Dendritic cell treated with granulocyte-macrophage colony-stimulating factor and Interleukin-4, amounts not matched to agents 40 ng/mL and 50 ng/mL, for 4 days (primary cell): ENCODE data around the gene SLC43A2.
"Not testable (repeated sequence)": the region's sequence is repeated elsewhere in the genome, so short reads cannot be mapped to it uniquely, and the experiment has no call there.

Source experiments
- H3K27ac Mint-ChIP-seq: one replicate; pipeline ENCODE4 v1.8.0; 2022; ENCODE audit warnings: mild to moderate bottlenecking, mixed read lengths
- H3K27me3 Mint-ChIP-seq: one replicate; pipeline ENCODE4 v1.8.0; 2022; ENCODE audit warnings: mild to moderate bottlenecking, mixed read lengths
- H3K36me3 Mint-ChIP-seq: one replicate; pipeline ENCODE4 v1.8.0; 2022; ENCODE audit warnings: low read depth, mixed read lengths
- H3K4me1 Mint-ChIP-seq: one replicate; pipeline ENCODE4 v1.8.0; 2022; ENCODE audit warnings: low read depth, mixed read lengths
- H3K4me3 Mint-ChIP-seq: one replicate; pipeline ENCODE4 v1.8.0; 2022; ENCODE audit warnings: mild to moderate bottlenecking, moderate library complexity, mixed read lengths
- H3K9me3 Mint-ChIP-seq: one replicate; pipeline ENCODE4 v1.8.0; 2022; ENCODE audit warnings: mixed read lengths
- intact Hi-C: fragments of 100-400 bp; cut with micrococcal nuclease; formaldehyde crosslinking; loops from one replicate; pipeline ENCODE4 v1.15.0; 2022

Gene SLC43A2

DNA sequence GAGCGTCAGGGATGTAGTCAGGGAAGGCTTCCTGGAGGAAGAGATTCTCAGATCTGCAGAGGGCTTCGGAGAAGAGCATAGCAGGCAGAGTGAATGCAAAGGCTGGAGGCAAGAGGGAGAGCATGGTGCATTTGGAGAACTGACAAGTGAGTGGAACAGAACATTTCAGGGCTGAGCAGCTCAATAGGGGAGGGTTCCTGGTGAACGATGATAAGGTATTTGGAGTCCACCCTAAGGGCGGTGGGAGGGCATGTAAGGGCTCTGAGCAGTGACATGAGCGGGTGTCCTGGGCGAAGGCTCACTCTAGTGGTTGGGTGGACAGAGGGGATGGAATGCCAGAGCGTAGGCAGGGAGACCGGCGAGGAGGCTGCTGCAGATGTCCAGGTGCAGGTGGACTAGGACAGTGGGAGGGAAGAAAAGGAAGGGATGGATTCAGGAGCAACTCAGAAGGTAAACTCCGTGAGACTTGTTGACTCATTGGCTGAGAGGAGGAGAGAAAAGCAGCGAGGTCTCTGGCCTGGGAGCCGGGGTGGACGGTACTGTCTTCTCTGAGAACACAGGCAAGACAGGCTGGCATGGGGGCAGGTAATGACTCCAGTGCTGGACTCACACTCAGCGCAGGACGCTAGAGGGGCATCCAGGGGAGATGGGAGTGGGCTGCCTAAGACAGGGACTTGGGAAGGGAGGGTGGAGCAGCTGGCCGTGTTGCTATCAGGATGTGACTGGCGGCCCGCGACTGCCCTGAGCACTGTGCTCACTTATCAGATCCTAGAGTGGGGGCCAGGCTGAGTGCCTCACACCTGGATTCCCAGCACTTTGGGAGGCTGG, 64.6 kb downstream of the SLC43A2 start:
- H3K27ac Mint-ChIP-seq: peak overlapping the region; percentile 58
- peaks cover 29% of the 10 kb centered on the region for H3K36me3 Mint-ChIP-seq
- intact Hi-C loops: no loop called here
- peaks cover 6% of the 10 kb centered on the region for H3K27me3 Mint-ChIP-seq
- H3K9me3 Mint-ChIP-seq: no peaks in the 10 kb centered on the region
- peaks cover 74% of the 10 kb centered on the region for H3K4me1 Mint-ChIP-seq
- H3K4me3 Mint-ChIP-seq: no peak overlapping the region

DNA sequence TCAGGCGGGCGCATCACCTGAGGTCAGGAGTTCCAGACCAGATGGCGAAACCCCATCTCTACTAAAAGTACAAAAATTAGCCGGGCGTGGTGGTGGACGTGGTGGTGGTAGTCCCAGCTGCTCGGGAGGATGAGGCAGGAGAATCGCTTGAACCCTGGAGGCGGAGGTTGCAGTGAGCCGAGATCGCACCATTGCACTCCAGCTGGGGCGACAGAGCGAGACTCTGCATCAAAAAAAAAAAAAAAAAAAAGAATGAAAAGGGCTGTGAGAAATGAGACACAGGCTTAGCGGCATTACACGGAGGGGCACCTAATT, 65.2 kb downstream of the SLC43A2 start:
- H3K27ac Mint-ChIP-seq: peak overlapping the region; percentile 58
- H3K4me3 Mint-ChIP-seq: peak overlapping the region; percentile 91
- intact Hi-C loops, H3K9me3 Mint-ChIP-seq, H3K27me3 Mint-ChIP-seq: not testable (repeated sequence)
- peaks cover 35% of the 10 kb centered on the region for H3K36me3 Mint-ChIP-seq
- peaks cover 74% of the 10 kb centered on the region for H3K4me1 Mint-ChIP-seq

DNA sequence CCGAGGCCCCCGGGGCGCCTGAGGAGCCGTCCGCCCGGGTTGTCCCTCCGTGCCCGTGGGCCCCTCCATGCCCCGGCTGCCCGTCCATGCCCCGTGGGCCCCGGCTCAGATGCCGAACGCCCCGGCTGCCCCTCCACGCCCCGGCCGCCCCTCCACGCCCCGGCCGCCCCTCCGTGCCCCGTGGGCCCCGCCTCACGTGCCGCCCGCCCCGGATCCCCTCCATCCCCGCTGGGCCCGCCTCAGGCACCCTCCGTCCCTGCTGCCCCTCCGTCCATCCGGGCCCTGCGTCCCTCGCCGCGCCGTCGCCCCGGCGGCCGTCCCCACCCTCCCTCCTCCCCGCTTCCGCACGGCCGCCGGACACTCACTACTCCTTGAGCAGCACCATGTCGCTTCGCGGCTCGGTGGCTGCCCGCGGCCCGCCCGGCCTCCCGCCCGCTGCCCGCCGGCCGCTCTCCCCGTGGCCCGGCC, 66.4 kb downstream of the SLC43A2 start:
- Mint-ChIP-seq H3K4me1 (peaks cover 73% of the 10 kb centered on the region), H3K27ac (peak overlapping the region; percentile 76), H3K36me3 (peaks cover 47% of the 10 kb centered on the region), H3K9me3 (no peaks in the 10 kb centered on the region), H3K27me3 (peaks cover 6% of the 10 kb centered on the region), H3K4me3 (peak overlapping the region; percentile 91)
- intact Hi-C loops: no loop called here

DNA sequence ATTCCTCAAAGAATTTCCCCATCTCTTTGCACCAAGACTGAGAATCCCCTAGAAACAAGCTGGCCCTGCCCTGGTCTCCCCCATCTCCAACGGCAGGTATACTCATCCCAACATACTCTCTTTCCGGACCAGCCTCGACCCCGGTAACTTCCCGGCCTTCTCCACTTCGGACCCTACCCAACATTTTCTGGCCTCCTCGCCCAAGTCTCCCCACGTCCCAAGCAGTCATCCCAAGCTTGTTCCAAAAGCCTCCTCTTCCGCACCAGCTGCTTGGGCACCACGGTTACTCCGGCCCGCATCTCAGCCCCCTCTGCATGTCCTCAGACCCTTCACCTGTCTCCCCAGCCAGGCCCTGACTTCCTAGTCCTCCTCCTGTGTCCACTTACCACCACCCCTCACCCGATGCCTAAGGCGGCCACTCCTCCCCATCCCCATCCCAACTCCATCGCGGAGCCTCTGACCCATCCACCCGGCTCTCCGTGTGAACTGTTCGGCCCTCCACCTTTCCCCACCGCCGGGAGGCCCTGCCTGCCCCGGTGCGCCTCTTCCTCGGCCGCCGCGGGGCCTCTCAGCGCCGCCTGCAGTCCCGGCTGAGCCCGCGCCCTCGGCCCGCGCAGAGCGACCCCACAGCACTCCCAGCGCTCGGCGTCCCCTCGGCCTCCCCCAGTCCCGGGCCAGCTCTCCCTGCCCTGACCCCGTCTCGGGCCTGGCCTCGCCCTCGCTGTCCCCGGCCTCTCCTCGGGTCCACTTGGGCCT, 67.0 kb downstream of the SLC43A2 start:
- H3K27me3 Mint-ChIP-seq: peaks cover 6% of the 10 kb centered on the region
- no peaks in the 10 kb centered on the region for H3K9me3 Mint-ChIP-seq
- H3K27ac Mint-ChIP-seq: peak overlapping the region; percentile 76
- H3K36me3 Mint-ChIP-seq: peaks cover 53% of the 10 kb centered on the region
- peaks cover 73% of the 10 kb centered on the region for H3K4me1 Mint-ChIP-seq
- H3K4me3 Mint-ChIP-seq: peak overlapping the region; percentile 91
- intact Hi-C loops: no loop called here

DNA sequence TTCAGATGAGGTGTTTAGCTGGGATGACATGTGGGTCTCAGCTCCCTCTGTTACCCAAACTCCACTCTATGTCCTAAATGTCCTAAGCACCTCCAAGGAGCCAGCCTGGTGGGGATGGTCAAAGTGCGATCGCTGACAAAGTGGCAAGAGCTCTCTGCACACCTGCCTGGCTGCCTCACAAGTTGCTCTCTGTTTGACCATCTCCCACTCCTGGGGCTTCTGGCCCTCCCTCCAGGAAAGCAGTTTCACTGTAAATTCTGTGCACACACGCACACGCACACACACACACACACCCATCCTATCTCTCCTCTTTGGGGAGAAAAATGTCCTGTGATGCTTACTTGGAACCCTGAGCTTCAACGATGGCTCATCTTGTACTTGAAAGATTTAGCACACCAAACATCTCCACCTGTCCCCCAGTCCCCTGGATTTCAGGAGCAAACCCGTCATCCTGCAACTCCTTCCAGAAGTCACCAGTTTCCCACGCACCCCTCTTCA, 67.7 kb downstream of the SLC43A2 start:
- Mint-ChIP-seq H3K27ac (peak overlapping the region; percentile 76), H3K4me1 (peaks cover 74% of the 10 kb centered on the region), H3K4me3 (peak overlapping the region; percentile 91), H3K36me3 (peaks cover 53% of the 10 kb centered on the region), H3K27me3 (peaks cover 6% of the 10 kb centered on the region), H3K9me3 (no peaks in the 10 kb centered on the region)
- intact Hi-C loops: no loop called here

DNA sequence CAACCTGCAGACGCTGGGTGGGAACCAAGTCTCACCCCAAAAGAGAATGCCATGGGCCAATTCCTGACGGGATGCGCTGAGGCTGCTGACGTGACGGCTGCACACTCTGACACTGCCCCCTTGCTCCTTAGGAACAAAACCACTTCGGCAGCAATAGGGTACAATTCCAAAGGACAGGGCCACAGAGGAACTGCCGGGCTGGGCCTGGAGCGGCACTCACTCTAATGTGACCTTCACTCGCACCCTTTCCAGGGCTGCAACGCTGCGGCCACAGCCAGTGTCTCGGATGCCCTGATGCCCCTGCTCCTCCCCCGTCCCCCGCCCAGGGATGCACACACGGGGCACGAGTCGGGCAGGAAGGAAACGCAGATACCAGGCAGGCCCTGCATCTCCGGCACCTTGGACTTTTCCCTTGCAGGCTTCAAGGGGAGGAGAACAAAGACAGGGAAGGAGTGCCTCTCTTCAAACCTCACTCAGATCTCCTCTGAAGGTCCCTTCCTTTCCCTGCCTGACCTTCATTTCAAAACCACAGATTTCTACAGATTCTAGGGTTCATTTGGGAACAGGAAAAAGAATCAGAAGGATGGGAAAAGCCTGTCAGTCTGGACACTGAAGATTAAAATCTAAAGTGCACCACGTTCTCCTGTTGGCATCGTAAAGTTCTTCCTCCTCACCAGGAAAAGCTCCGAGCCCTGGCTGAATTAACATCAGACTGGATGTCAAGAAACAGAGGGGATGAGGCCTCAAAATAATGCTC, 68.4 kb downstream of the SLC43A2 start:
- Mint-ChIP-seq H3K27me3 (peaks cover 6% of the 10 kb centered on the region), H3K36me3 (peaks cover 56% of the 10 kb centered on the region), H3K4me1 (peaks cover 76% of the 10 kb centered on the region), H3K4me3 (peak overlapping the region; percentile 91), H3K9me3 (no peaks in the 10 kb centered on the region), H3K27ac (peak overlapping the region; percentile 76)
- intact Hi-C loops: no loop called here

DNA sequence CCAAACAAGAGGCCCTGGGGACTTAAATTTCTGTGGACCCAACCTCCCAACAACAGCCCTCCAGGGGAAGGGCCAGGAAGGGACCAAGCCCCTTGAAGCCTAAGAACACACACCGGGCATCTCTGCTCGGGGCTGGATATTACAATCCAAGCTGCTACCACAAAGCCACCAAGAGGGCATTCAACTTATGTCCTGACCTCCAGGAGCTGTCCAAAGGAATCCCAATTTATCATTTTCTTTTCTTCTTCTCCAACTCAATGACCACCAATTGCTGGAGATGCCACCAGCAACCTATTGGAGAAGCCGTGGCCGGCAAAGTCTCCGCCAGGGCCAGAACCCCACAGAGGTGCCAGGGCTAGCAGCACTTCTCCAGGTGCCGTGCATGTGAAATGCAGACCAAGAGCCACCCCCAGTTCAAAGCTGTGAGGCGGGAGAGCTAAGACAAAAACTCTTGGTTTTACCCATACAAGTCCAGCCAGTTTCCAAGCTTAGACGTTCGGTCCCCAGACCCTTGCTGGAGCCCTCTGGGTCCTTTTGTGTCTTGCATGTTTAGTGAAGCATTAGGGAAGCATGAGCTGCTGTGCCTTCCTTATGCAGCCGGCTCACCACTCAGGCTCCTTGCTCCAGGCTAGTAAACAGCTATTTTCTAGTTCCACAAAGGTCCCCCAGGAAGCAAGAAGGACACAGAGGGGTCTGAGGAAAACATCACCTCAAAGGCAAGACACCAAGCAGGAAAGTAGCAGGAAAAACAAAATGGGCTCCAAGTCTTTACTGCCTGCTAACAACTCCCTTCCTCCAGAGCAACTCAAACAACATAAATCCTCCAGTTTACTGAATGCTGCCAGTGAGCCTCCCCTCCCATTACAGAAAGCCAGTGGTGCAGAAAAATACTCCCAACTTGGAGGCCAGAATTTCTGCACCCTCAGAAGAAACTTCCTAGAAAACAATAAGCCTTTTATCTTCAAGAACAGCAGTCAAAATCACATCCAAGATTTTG, 69.3 kb downstream of the SLC43A2 start:
- intact Hi-C loops: loop anchor here (5.0 kb wide), 1 partner anchor 68 kb away; the partner anchor contains the start of gene SLC43A2
- Mint-ChIP-seq H3K36me3 (peaks cover 65% of the 10 kb centered on the region), H3K4me1 (peaks cover 84% of the 10 kb centered on the region), H3K4me3 (peak overlapping the region; percentile 39), H3K9me3 (no peaks in the 10 kb centered on the region), H3K27me3 (peaks cover 6% of the 10 kb centered on the region), H3K27ac (peak overlapping the region; percentile 63)

DNA sequence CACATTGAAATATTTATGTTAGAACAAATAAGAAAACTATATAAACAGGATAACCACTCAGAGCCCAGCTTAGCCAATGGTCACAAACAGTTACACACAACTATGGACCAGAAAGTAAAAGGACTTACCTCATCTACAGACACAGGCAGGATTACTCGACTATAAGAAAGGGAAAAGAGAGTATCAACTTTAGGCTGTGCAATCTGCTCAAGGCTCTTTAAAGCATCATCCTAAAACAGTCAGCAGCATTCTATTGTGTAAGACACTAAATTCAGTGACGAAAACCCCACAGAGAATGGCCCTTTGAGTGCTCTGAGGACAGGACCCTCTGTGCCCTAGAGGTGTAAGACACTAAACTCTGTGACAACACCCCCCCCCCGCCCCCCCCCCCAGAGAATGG, 70.2 kb downstream of the SLC43A2 start:
- intact Hi-C loops: loop anchor here (5.0 kb wide), 1 partner anchor 69 kb away; the partner anchor contains the start of gene SLC43A2
- no peaks in the 10 kb centered on the region for H3K9me3 Mint-ChIP-seq
- peaks cover 74% of the 10 kb centered on the region for H3K36me3 Mint-ChIP-seq
- H3K27ac Mint-ChIP-seq: peak overlapping the region; percentile 63
- H3K4me1 Mint-ChIP-seq: peaks cover 84% of the 10 kb centered on the region
- H3K4me3 Mint-ChIP-seq: no peak overlapping the region
- H3K27me3 Mint-ChIP-seq: no peaks in the 10 kb centered on the region

DNA sequence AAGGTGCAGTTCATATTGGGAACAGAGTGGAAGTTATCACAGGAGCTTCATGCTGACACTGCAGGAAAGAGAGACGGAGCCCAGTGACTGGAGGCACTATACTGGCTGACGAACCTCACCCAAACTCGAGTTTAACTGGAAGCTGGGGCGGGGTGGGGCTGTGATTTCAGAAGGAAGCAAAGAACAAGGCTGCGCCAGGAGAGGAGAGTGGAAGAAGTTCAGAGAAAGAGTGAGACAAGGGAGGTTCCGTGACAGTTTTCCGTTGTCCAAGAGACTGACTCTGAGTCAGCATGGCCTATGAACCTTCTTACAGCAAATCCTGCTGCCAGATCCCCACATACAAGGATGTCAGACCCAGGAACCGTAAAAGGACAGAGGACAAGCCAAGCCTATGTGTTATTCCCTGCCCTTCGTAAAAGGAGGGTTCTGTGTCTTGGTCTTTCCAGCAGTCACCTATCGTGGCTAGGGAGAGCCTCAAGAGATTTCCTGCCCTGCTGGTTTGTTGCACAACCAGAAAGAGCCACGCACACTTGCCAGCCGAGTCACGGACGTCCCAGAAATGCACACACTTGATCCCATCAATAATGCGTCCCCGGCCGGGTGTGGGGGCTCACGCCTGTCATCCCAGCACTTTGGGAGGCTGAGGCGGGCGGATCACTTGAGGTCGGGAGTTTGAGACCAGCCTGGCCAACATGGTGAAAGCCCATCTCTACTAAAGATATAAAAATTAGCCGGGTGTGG, 71.1 kb downstream of the SLC43A2 start:
- Mint-ChIP-seq H3K9me3 (no peaks in the 10 kb centered on the region), H3K27ac (peak overlapping the region; percentile 84), H3K27me3 (no peaks in the 10 kb centered on the region), H3K4me1 (peaks cover 84% of the 10 kb centered on the region), H3K36me3 (peaks cover 83% of the 10 kb centered on the region), H3K4me3 (peak overlapping the region; percentile 39)
- intact Hi-C loops: loop anchor here (5.0 kb wide), 1 partner anchor 70 kb away; the partner anchor contains the start of gene SLC43A2

DNA sequence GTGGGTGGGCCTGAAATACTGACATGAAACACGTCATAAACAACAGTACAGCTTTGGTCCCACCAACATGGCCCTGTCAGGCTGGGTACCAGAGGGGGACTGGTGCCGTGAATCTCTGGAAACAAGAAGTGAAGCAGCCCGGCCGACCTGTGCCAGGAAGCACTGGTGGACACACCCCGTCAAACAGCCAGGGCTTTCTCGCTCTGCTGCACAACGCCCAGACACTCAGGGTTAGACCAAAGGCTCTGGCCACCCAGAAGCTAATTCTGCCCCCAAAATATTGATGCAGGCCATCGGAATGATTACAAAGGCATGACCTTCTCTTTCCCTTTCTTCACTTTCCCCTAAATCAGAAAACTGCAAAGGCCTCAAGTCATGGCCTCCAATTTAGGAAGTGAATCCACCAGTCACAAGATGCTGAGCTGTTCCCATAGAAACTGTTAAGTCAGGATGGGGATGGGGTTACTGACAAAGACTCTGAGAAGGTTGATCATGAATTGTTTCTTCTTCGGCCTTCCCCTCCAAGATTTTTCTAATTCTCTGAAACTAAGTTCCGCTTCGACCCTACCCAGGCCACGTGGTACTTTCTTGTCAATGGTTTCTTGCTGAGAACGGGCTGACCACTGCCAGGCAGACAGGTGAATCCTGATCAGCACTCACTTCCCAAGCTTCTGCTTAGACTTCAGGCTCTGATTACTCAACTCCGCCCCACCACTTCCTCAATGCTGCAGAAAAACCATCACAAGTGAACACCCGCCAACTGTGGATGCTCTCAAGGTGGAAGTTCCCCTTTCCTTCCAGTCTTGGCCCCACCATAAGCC, 72.8 kb downstream of the SLC43A2 start:
- Mint-ChIP-seq H3K4me3 (peak overlapping the region; percentile 61), H3K27ac (peak overlapping the region; percentile 84), H3K36me3 (peaks cover 89% of the 10 kb centered on the region), H3K4me1 (peaks cover 75% of the 10 kb centered on the region), H3K27me3 (no peaks in the 10 kb centered on the region), H3K9me3 (no peaks in the 10 kb centered on the region)
- intact Hi-C loops: loop anchor here (5.0 kb wide), 1 partner anchor 71 kb away; the partner anchor contains the start of gene SLC43A2

DNA sequence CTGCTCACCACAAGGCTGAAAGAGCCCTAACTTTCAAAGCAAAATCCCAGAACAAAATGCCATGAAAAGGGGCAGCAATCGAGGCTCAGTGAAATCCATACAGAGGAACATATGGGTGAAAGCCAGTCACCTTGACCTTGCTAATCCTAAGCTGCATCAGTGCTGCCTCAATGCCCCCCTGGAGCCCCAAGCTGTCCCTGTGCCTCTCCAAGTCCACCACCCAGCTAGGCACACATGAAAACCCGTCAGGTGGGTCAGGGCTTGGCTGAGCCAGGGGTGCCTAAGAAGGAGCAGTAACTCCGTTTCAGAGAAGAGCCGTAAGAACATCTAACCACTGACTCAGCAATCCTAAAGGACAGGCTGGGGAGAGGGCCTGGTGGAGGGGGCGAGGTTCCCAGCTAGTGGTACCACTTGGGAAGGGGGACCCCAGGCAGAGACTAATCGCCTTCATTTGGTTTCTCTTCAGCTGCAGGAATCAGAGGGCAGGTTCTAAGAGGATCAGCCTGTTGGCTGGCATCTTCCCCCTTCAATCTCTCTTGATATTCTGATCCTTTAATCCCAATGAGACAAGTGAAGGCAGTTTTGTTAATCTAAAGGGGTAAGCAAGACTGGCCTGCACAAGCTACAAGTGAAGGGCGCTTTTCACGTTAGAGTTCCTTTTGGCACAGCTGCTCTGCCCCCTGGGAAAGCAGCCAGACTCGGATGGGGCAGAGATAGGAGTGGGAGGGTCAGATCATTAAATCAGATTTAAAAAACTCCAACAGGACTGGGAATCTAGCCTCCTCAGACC, 73.7 kb downstream of the SLC43A2 start:
- Mint-ChIP-seq H3K4me3 (peak overlapping the region; percentile 61), H3K27me3 (no peaks in the 10 kb centered on the region), H3K9me3 (no peaks in the 10 kb centered on the region), H3K36me3 (peaks cover 89% of the 10 kb centered on the region), H3K4me1 (peaks cover 74% of the 10 kb centered on the region), H3K27ac (peak overlapping the region; percentile 84)
- intact Hi-C loops: loop anchor here (5.0 kb wide), 1 partner anchor 72 kb away; the partner anchor contains the start of gene SLC43A2
